GM19438 (cell line): ENCODE data around the gene HOXB2.

Experiments
- ATAC-seq: cut with Tn5 transposase; IDR thresholded peaks from one replicate; pipeline ENCODE4 v1.9.1; 2021; ENCODE audit warnings: low read depth; ENCODE audit not compliant: unreplicated experiment

HOXB2 gene

GRCh38 chr17:48545022-48545375 is at the start of gene HOXB2:
TSS of gene HOXB2 (minus strand) at chr17:48545109. CDS start at chr17:48544911, 198 bp downstream.
- no peak for ATAC-seq

GRCh38 chr17:48593840-48594537 is 49.1 kb upstream of the HOXB2 start:
- no peak for ATAC-seq

GRCh38 chr17:48593126-48593829 is 48.4 kb upstream of the HOXB2 start, which contains the start of gene HOXB5:
TSS of gene HOXB5 (minus strand) at chr17:48593779. CDS start at chr17:48593682, 97 bp downstream.
- ATAC-seq, result no peak

- no peak for ATAC-seq
These were observed 47.7 kb upstream of the HOXB2 start for GRCh38 chr17:48592577-48592976.

- no peak for ATAC-seq
These were observed 47.2 kb upstream of the HOXB2 start for GRCh38 chr17:48592057-48592514.

- ATAC-seq, result no peak
These were observed 46.5 kb upstream of the HOXB2 start for GRCh38 chr17:48591255-48592056.

GRCh38 chr17:48590607-48591161 is 45.8 kb upstream of the HOXB2 start:
- ATAC-seq, result no peak

- ATAC-seq, result no peak
These were observed 45.1 kb upstream of the HOXB2 start, which contains the start of gene HOXB3 for GRCh38 chr17:48589831-48590606. TSS of gene HOXB3 (minus strand) at chr17:48590241. CDS start at chr17:48552474, 37,767 bp downstream.

DNA sequence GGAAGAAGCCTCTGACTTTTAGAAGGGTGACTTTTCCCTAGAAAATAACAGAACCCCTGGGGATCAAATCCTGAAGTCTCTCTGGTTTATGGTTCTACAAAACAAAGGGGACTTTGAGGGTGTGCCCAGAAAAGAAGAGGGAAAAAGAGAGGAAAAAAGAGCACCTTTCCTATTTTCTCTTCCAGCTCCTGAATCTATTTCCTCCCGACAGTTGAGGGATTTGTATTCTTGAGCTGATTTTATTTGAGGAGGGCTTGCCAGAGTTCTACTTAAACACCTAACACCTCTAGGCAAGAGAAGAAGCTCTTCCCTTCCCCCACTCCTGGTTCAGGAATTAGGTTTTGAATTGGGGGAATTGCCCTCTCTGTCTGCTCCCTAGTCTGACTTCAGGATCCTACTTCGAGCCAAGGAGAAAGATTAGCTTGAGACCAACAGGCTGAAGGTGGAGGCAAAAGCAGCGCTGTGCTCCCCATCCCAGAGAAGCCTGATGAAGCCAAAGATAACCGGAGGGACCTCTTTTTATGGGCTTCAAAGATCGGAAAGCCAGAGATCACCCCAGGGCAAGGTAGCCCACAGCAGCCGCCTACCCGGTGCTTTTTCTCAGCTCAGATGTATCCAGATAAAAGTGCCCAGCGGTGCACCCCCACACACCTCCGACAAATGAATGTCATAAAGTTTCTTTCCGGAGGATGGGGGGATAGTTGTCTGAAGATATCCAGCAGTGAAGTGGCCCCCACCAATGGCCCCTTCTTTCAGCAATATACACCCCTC is 44.3 kb upstream of the HOXB2 start:
- ATAC-seq, result no peak

DNA sequence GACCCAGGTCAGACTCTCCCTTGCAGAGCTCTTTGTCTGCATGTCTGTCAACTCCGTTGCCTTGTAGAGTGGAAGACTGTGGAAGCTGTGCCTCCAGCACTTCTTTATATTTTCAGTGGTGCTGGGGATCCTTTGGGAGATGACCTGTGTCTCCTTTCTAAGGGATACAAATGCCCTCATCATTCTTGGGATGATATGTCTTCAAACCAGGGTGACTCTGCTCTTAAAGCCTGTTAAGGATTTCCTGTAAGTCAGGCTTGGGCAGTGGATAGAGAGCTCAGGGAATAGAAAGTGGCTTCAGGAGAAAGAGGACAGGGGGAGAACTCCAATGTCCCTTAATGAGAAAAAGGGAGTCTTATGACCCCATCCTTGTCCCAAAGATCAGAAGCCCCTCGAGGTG is 43.6 kb upstream of the HOXB2 start:
- ATAC-seq, result no peak

DNA sequence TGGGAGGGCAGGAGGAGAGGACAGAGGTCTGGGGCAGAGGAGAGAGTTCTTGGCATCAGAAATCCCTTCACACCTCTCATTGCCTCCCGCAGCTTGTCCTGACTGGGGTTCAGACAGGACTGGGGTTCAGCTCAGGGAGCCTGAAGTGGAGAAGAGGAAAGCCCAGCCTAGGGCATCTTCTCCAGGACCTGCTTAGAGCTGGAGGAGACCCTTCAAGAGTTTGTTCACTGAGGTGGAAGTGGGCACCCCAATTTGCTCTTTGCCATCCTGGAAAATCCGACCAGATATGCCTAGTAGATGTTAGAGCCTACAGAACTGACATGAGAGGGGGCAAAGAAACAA is 43.1 kb upstream of the HOXB2 start:
- ATAC-seq, result no peak

GRCh38 chr17:48587276-48588073 is 42.6 kb upstream of the HOXB2 start:
- no peak for ATAC-seq

DNA sequence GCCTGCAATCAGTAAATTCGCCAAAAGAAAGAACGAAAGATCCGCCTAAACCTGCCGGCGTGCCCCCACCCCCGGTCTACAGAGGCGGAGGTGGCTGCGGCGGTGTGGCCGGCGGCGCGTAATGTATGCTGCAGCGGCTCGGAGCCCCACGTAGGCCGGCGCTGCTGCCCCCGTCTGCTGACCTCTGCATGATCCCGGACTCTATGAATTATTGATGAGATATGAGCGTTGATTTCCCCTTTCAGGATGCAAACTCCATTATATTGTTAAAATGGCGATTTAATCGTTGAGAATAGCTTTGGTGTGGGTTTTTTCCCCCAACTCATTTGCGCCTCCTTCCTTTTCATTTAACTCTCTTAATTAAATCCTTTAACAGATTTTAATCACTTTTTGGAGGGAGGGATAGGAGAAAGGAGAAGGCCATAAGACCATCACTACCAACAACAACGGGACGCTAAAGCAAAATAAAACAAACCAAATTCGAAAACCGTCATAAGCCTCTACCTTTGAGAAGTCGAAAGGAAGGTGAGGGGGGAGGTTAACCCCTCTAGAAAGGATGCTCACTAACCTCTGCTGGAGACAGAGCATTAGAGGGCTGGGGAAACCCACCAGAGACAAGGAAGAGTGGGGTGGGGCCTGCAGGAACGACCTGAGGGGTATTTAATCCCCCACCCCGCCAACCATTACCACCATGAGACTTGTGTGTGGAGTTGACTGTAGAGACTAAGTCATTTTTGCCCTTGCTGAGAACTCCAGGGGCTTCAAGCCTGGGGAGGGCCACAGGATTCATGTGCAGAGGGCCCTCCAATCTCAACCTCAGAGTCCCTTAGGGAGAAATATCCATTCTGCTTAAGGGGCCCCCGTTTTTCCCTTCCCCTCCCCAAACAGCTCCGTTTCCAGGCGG is 41.7 kb upstream of the HOXB2 start:
- ATAC-seq, result no peak

- ATAC-seq, result no peak
These were observed 39.4 kb upstream of the HOXB2 start for GRCh38 chr17:48584223-48584741.

DNA sequence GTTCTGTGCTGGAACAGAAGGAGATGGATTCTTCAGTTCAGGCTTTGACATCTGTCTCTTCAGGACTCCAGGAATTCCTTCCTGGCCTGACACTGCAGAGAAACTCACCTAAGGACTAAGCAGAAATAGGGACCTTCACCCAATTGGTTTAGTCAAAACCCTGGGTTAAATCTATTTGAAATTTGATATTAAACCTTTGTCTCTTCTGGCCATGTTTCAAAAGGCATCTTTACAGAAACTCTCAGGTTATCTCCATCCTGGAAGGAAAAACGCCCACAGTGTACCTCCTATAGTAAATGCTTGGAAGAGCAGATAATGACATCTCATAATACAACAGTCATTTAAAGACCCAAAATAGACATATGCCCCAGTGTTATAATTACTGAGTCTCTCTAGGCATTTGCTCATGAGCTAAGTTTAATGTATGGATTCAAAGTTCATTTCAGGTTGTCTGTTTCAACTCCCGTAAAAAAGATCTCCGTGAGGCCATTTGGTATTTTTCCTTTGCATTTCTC is 38.9 kb upstream of the HOXB2 start:
- no peak for ATAC-seq

GRCh38 chr17:48582750-48583069 is 37.8 kb upstream of the HOXB2 start:
- no peak for ATAC-seq
